ENCODE results near the gene SH2D4B. TPM values are rescaled to one million over a fixed set of nuclear protein-coding genes. Genes with fewer than 3 reads are reported as not detected.

SH2D4B gene
- total RNA-seq, result under 1 TPM in 1 of 2 donors, not detected in 1; 0.14 TPM

DNA sequence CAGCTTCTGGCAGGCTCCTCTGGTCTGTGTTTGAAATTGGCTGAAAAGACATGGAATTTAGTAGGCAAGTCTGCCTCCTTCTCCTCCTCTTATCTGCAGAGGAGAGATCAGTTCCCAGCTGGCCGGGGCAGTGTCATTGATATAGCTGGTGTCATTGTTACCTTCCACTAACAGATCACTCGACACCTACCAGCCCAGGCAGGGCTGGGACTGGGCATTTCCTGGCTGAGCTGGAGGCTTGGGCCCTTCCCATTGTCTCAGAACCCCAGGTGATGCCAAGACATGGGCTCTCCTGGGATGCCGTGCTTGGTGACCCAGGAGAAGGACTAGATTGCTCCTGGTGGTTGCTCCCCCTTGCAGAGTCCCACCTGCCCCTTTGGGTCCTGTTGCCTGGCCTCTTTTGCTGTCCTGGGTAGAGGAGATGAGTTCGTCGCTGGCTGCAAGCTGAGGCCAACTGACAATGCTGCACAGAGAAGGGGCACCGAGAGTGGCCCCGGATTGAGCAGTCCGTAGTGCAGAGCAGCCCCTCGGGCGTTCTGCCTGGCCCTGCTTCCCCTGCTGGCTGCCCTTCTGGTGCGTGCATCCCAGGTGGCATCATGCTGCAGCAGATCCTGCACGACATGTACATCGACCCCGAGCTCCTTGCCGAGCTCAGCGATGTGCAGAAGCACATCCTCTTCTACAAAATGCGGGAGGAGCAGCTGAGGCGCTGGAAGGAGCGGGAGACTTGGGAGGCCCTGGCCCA, at the start of gene SH2D4B:
Gene SH2D4B (plus strand): TSS at position 167 of the 745 bp plus-strand sequence. CDS start 430 bp downstream, at position 597.
- H3K9me3 Mint-ChIP-seq, result no peaks in the 10 kb centered on the region
- DNase-seq (ENCODE audit: low spot score in 2 of 2) (no peak), ATAC-seq (no peak)
- peak within 1 kb of the TSS; percentile 79 to 99 for H3K27ac Mint-ChIP-seq
- peaks cover 5% of the 10 kb centered on the region in 2 donors for H3K36me3 Mint-ChIP-seq

DNA sequence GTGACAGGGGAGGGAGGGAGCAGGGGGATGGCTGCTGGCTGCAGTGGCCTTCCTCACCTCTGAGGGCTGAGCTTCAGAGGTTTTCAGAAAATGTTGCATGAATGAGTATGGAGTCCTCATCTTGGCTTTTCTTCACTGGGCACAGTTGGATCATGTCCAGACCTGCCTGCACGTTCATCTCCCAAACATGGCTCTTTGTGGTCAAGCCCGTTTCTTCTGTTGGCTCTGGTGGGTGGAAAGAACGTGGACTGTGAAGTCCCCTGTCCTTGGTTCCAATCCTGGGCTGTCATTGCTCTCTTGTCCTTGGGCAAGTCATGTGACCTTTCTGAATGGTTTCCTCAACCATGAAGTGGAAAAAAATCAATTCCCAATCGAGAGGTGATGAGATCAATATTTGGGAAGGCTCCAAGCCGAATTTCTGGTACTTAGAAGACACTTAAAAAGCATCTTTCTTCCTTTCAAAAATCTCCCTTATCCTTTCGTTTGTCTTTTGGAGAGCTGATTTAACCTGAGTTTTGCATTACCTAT, 49.1 kb upstream of the SH2D4B start:
- DNase-seq (ENCODE audit: low spot score in 2 of 2), result peak in 1 of 2 donors; percentile 50
- peak overlapping the region; percentile 37 to 90 for H3K27ac Mint-ChIP-seq
- peaks cover 28 to 38% of the 10 kb centered on the region in 2 donors for H3K36me3 Mint-ChIP-seq
- H3K9me3 Mint-ChIP-seq, result peaks cover 0 to 10% of the 10 kb centered on the region in 2 donors
- no peak for ATAC-seq

DNA sequence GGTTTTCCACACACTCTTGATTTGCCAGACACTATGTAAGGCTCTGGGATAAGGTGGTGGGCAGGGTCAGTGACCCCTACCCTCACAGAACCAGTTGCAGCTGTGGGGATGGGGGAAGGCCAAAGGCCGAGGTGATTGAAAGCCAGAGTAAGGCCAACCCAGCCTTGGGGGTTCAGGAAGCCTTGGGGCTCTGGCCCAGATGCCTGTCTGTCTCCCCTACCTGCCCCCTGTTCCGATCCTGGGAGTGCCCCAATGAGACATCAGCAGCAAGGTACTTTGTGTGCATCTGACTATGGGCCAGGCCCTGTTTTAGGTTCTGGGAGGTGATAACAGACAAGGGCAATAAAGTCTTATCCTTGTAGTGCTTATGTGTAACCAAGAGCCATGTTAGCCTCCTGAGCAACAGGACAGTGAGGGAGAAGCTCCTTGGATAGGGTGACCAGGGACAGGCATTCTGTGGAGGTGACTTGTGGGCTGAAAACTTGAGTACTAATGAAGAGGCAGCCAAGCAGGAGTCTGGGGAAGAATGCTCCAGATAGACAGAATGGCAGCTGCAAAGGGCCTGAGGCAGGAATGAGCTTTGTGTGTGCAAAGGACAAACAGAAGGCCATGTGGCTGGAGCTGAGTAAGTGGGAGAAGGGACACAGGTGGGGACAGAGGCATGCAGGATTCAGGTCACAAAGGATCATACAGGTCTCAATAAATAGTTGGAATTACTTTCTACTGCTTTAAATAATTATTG, 48.2 kb upstream of the SH2D4B start:
- peak overlapping the region; percentile 31 to 90 for H3K27ac Mint-ChIP-seq
- H3K36me3 Mint-ChIP-seq, result peaks cover 28 to 47% of the 10 kb centered on the region in 2 donors
- ATAC-seq (no peak), DNase-seq (ENCODE audit: low spot score in 2 of 2) (peak in 1 of 2 donors; percentile 21)
- peaks cover 0 to 10% of the 10 kb centered on the region in 2 donors for H3K9me3 Mint-ChIP-seq

GRCh38 chr10:80491251-80492102, 46.2 kb upstream of the SH2D4B start:
- DNase-seq (ENCODE audit: low spot score in 2 of 2), result peak in 1 of 2 donors; percentile 47
- peak overlapping the region in 1 of 2 donors; percentile 34 for H3K27ac Mint-ChIP-seq
- H3K9me3 Mint-ChIP-seq, result peaks cover 0 to 12% of the 10 kb centered on the region in 2 donors
- no peak for ATAC-seq
- H3K36me3 Mint-ChIP-seq, result peaks cover 28 to 65% of the 10 kb centered on the region in 2 donors

DNA sequence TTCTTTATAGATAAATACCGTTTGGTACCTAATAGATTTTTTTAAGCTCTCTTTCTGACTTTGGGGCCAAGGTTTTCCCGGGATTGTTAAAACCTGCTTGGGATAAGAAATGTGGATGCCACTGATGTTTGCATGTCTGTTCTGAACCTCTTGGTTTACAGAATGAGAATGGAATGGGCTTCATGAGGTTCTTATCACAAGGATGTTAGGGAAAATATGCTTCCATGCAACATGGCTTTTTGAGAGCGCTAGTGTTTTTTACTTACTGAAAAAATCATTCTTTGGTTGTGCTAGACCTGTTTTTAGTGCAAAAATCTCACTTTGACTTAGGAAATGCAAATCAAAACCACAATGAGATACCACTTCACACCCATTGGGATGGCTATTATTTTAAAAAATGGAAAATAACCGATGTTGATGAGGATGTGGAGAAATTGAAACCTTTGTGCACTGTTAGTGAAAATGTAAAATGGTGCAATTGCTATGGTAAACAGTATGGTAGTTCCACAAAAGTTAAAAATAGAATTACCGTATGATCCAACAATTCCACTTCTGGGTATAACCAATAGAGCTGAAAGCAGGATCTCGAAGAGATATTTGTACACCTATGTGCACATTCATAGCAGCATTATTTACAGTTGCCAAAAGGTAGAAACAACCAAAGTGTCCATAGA, 44.7 kb upstream of the SH2D4B start:
- DNase-seq (ENCODE audit: low spot score in 2 of 2) (no peak), ATAC-seq (no peak)
- Mint-ChIP-seq H3K9me3 (peaks cover 0 to 18% of the 10 kb centered on the region in 2 donors), H3K27ac (peak overlapping the region; percentile 79 to 96), H3K36me3 (peaks cover 28 to 75% of the 10 kb centered on the region in 2 donors)

GRCh38 chr10:80493522-80494051, 44.1 kb upstream of the SH2D4B start:
- peak overlapping the region; percentile 79 to 96 for H3K27ac Mint-ChIP-seq
- ATAC-seq (peak; percentile 76 to 83), DNase-seq (ENCODE audit: low spot score in 2 of 2) (no peak)
- peaks cover 0 to 18% of the 10 kb centered on the region in 2 donors for H3K9me3 Mint-ChIP-seq
- H3K36me3 Mint-ChIP-seq, result peaks cover 28 to 75% of the 10 kb centered on the region in 2 donors

- ATAC-seq (no peak), DNase-seq (ENCODE audit: low spot score in 2 of 2) (no peak)
- H3K27ac Mint-ChIP-seq, result peak overlapping the region in 1 of 2 donors; percentile 24
- H3K36me3 Mint-ChIP-seq, result peaks cover 2 to 52% of the 10 kb centered on the region in 2 donors
- H3K9me3 Mint-ChIP-seq, result peaks cover 0 to 7% of the 10 kb centered on the region in 2 donors
Observed at GRCh38 chr10:80496555-80497172, 41.0 kb upstream of the SH2D4B start.

DNA sequence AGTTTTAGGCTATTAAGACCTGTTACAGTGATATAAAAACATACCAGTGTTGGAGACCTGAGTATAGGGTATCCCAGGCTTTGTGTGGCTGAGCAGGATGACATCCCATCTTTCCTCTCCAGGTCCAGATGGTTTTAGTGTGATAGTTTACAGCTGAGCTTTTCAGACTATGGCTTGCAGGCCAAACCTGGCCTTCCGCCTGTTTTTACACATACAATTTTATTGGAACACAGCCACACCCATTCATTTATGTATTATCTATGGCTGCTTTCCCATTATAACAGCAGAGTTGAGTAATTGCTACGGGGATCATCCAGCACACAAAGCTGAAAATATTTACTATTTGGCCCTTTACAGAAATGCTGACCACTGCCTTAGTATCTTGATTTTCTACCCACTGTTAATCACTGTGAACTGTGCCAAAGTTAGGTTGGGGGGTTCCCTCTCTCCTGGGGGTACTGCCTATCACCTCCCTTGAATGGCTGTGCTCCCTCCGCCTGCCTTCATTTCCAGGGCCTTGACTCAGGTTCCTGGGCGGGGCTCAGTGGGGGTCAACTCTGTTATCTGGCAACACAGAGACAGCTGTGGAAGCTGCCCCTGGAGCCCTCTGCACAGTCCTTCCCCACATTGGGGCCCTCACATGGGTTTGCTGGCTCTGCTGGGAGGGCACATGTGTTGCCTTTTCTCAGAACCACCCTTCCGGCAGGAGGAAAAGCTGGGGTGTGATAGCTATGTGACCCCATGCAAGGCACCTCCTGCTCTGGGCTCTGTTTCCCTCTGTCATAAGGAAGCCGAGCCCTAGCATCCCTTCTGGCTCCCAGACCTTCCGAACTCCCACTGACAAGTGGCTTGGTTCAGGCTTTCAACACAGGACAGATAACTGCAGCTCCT, 40.3 kb upstream of the SH2D4B start:
- DNase-seq (ENCODE audit: low spot score in 2 of 2) (no peak), ATAC-seq (no peak)
- H3K27ac Mint-ChIP-seq, result peak overlapping the region; percentile 87 to 96
- H3K36me3 Mint-ChIP-seq, result peaks cover 0 to 53% of the 10 kb centered on the region in 2 donors
- peaks cover 0 to 7% of the 10 kb centered on the region in 2 donors for H3K9me3 Mint-ChIP-seq

DNA sequence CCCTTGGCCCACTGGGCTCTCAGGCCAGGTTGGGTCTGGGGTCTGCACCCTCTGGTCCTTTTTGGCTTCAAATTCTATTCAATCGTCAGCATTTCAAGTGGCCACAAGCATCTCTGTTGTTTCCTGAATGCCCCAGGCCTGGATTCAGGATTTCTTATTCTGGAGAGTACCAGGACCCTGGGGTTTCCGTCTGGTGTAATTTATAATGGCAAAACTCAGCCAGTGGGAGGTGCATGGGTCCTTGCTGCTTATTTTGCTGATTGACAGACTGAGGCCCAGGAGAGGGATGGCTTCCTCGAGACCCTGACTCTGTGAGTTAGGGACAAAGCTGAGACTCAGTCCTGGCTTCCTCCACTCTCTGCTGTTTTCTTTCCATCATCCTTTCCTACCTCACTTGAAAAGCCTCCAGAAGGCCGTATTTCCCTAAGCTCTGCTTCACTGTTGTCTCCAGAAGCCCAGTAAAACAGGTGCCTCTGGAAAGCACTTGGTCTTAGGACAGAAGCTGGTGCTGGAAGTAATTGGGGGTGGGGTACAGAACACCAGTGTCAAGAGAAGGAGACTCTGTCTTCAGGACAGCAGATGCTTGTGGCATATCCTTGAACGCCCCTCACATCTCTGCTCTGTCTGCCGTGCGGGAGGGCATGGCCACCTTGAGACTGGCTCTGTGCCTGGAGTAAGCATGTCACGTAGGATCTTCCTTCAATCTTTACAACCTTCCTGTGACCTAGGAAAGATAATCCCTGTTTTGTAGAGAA, 39.4 kb upstream of the SH2D4B start:
- Mint-ChIP-seq H3K36me3 (peaks cover 0 to 52% of the 10 kb centered on the region in 2 donors), H3K9me3 (peaks cover 0 to 7% of the 10 kb centered on the region in 2 donors), H3K27ac (peak overlapping the region; percentile 87 to 96)
- no peak for DNase-seq (ENCODE audit: low spot score in 2 of 2)
- peak in 1 of 2 donors; percentile 39 for ATAC-seq

DNA sequence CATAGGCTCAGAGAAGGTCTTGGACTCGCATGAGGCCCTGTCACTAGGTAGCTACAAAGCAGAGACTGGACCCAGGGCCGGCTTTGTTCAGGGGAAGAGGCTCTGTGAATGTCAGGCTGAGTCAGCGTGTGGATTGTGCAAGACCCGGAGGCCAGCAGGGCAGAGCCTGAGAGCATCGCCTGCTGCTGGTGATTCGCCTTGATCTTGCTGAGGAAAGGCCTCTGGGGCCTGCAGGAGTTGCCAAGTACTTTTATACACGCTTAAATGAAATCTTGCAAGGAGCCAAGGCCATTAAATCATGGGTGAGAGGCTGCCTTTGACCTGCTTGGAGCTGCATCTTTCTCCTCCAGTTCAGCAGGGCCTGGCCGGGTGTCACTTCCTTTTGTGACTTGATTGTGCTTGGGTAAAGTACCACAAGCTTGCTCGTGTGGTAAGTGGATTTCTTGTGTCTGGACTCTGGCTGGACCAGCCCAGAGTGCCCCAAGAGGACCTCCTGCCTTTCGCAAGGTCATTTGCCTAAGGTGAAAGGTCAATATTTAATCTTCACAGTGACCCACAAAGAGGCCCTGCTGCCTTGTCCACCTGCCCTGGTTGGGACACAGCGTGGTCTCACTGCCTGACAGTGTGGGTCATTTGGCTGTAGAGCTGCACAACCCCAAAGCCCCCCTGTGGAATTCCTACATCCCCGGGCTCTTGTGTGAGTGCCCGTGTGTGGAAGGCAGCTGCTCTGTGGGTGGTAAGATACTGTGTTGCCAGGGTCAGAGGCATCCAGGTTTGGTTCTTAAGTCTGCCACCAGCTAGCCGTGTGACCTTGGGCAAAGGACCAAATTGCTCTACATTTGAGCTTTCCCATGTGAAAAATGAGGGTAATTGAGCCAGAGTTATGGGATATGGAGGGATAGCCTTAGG, 38.6 kb upstream of the SH2D4B start:
- ATAC-seq, result peak; percentile 81 to 89
- peak; percentile 64 to 83 for DNase-seq (ENCODE audit: low spot score in 2 of 2)
- Mint-ChIP-seq H3K9me3 (peaks cover 0 to 7% of the 10 kb centered on the region in 2 donors), H3K36me3 (peaks cover 0 to 44% of the 10 kb centered on the region in 2 donors), H3K27ac (peak overlapping the region; percentile 87 to 96)

- DNase-seq (ENCODE audit: low spot score in 2 of 2), result peak in 1 of 2 donors; percentile 53
- peak; percentile 11 to 57 for ATAC-seq
- peaks cover 0 to 28% of the 10 kb centered on the region in 2 donors for H3K36me3 Mint-ChIP-seq
- H3K9me3 Mint-ChIP-seq, result peaks cover 0 to 7% of the 10 kb centered on the region in 2 donors
- H3K27ac Mint-ChIP-seq, result peak overlapping the region; percentile 87 to 96
Observed at GRCh38 chr10:80500572-80501380, 36.9 kb upstream of the SH2D4B start.

DNA sequence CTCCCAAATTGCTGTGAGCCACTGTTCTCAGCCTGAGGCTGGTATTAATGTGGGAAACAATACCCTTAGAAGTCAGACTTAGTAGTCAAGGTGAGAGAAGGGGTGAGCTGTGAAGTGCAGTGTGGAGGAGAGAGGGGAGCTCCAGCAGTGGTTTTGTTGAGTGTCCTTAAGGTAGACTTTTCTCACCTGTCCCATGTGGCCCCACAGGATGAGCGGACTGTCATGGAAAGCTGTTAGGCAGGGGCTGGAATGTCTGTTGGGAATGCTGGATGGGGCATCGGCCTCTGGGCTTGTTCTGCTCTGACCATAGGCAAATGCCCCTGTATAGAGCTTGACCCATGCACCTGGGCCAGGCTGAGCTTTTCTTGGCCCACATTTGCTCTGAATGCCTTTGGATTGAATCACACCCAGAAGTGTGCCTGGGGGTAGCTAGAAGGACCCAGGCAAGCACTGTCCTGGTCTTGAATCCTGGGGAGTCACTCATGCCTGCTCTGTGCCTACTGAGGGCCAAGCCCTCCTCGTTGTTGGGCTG, 36.3 kb upstream of the SH2D4B start:
- DNase-seq (ENCODE audit: low spot score in 2 of 2) (no peak), ATAC-seq (no peak)
- Mint-ChIP-seq H3K27ac (peak overlapping the region; percentile 87 to 96), H3K9me3 (peaks cover 0 to 6% of the 10 kb centered on the region in 2 donors), H3K36me3 (peaks cover 0 to 22% of the 10 kb centered on the region in 2 donors)
